Fibroblast of skin of scalp (primary cell): Measurements from ENCODE around the gene DHX32.

Source experiments
- DNase-seq: peaks from one replicate; pipeline ENCODE4 v3.0.0-alpha.2; 2013

Gene DHX32

GRCh38 chr10:125846894-125847293 lies 34.2 kb downstream of the DHX32 start:
- no peak for DNase-seq

GRCh38 chr10:125845617-125846016 lies 35.5 kb downstream of the DHX32 start:
- no peak for DNase-seq

- DNase-seq, result no peak
These were observed 36.3 kb downstream of the DHX32 start for GRCh38 chr10:125844751-125845221.

DNA sequence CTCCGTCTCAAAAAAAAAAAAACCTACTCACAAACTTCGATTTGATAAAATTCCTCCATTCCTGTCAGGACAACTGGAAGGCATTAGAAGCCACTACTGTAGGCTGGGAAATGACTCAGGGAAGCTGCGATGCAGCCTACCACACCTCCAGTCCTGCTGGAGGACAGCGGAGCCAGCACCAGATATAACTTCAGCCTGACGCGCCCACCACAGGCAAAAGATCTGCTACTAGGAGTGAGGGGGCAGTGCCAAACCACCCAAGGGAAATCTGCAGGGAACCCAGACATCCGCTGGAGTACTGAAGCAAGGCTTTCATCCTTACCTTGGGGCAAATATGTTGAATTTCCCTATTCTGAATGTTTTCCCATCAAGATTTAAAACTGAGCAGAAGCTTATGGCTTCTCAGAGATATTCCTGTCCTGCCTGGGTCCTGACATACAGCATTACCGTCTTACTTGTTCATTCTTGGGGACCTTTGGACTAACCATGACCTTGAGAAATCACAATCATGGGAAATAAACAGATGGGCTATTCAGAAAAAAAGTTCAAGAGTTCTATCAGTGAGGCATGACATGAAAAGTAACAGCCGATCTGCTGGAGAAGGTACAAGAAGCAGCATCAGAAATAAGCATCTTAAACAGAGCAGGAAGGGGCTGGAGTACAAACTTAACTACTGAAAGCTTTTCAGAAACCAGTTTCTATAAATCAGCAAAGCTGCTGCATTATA lies 37.3 kb downstream of the DHX32 start:
- no peak for DNase-seq

DNA sequence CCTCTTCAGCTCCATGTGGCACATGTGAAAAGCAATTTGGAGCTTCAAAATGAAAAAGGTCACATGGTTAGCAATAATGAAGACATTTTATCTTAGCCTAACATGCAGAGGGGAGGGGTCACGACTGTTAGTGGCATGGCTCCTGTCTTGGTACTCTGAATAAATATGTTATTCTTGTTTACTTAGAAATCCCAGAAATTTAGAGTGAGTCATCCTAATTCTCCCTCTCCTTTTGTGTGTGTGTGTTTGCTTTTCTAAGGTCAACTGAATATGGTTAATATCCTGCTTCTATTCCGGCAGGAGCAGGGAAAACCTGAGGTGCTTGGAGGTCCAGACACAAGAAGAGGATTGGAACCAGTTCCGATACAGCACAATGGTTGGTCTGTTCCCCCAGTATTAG lies 40.1 kb downstream of the DHX32 start:
- DNase-seq, result peak; percentile 34

DNA sequence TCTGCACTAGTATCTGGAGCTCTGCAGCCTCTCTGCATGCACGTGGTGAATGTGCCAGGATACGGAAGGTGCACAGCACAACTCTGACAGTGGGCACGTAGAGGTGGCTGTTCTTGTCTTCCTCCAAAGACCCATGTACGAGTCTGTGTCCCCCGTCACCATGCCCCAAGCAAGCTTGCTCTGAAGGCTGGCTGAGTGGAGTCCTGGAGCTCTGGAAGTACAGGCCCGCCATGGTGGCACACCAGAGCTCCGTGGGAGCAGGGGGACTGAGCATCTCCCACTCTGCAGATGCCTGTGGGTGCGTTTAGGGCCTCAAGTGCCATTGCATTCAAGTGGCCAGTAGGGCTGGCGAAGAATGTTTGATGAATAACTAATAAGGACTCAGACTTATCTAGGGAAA lies 40.7 kb downstream of the DHX32 start:
- DNase-seq, result no peak

GRCh38 chr10:125838802-125839575 lies 42.1 kb downstream of the DHX32 start:
- DNase-seq, result no peak

GRCh38 chr10:125836746-125837145 lies 44.3 kb downstream of the DHX32 start:
- DNase-seq, result no peak

- DNase-seq, result no peak
These were observed 52.8 kb downstream of the DHX32 start for GRCh38 chr10:125828311-125828710.

DNA sequence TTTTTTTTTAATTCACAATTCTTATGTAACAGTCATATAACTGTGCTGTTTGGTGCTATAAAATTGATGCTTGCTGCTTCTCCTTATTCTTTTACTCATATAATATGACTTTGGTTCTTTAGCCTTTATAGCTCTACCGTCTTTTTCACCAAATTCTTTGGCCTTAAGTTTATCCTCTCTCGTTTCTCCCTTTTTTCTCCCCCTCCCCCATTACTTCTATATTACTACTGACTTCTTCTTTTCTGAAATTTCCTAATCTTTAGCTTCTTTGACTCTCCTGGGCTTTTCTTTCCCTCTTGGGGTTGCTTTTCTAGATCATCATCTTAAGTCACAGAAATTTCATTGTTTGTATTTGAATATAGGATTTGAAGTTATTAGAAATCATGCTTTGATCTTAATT lies 54.0 kb downstream of the DHX32 start:
- DNase-seq, result no peak

- peak; percentile 22 for DNase-seq
These were observed 56.4 kb downstream of the DHX32 start for GRCh38 chr10:125824736-125825135.

DNA sequence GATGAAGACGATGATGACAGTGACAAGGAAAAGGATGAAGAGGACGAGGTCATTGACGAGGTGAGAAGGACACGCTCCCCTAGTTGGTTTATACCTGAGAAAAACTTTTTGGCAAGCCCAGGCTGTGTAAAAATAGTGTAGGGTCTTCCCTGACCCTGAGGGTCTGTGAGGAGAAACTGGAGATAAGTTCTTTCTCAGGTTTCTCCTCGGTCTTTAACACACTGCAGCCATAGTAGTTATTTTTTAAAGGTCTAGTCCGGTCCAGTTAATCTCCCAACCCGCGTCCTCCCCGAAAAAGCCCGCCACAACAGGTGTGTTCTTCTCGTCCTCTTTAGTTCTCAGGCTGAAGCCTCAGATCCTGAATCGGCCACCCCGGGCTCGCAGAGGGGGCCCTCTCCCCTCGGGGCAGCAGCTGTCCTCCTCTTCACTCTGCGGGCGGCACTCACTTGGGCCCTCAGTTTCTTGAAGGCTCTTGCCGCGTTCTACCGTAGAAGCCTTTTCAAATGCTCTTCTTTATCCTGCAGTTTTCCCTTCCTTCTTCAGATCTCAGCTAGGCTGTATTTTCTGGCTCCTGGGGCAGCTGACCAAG lies 57.3 kb downstream of the DHX32 start:
- no peak for DNase-seq

DNA sequence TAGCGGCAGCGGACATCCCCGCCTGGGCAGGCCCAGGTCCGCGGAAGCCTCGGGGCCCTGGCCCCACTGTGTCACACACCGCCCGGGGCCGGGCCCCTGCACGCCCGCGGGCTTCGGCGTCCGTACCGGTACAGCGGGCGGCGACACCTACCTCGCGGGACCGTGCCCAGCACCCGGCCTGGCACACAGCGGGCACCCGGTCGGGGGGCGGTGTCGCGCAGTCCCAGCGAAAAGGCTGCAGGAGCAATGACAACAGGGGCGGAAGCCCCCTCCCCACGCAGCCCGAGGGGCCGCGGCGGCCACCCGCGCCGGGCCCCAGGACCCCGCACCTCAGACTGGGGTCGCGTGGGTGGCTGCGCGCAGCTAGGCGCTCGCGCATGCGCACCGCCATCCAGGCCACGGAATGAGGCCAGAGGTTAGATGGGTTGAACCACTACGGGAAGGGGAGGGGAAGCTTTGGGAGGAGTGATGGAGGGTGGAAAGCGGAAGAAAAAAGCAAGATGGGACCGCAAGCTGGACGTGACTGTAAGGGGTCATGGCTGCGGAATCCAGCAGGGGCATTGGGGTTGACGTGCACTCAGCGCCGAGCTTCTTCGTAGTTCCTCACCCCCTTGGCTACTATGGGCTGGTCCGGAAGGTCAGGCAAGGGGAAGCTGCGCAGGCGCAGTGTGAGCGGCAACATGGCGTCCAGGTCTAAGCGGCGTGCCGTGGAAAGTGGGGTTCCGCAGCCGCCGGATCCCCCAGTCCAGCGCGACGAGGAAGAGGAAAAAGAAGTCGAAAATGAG lies 58.0 kb downstream of the DHX32 start, which contains the start of the genes BCCIP and UROS:
Gene BCCIP (plus strand): TSS at position 669 of the 785 bp plus-strand sequence. CDS start 12 bp downstream, at position 681.
Gene UROS (minus strand): TSS at position 381 of the 785 bp plus-strand sequence. CDS start 6,759 bp downstream, outside the sequence.
- peak; percentile 90 for DNase-seq

DNA sequence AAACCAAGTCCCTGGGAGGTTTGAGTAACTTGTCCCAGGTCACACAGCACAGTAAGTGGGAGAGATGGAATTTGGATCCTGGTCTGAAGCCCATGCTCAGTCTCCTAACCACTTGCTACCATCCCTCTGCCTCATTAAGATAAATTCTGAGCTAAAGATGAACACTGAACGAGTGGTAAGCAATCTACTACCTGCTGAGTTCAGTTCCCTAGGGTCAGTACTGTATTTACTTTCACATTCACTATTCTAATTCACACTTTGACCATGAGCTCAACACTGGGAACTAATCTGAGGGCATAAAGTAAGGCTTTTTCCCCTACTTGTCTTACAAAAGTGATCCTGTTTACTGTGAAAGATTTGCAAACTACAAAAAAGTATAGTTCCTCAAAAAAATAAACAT lies 60.4 kb downstream of the DHX32 start:
- DNase-seq, result no peak

DNA sequence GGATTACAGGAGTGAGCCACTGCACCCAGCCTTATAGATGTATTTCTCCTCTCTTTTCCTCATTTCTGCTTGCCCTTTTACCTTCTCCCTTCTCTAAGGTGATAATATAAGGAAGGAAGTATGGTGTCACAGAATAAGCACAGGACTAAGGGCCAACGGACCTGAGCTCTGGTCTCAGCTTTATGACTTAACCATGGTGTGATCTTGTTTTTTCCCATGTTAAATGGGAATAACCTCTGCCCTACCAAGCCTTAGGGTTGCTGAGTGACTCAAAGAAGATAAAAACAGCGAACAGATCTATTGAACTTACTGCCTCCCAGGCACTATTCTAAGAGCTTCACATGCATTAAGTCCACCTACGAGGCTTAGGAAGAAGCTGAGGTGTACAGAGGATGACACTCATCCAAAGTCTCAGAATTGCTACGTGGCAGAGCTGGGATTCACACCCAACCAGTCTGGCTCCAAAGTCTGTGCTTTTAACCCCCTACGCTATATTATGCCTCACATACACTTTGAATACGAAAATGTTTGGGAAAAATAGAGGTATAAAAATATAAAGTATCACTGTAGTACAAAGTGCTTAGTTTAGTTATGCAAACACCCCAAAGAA lies 63.6 kb downstream of the DHX32 start:
- no peak for DNase-seq

GRCh38 chr10:125816548-125816947 lies 64.5 kb downstream of the DHX32 start:
- DNase-seq, result no peak

- no peak for DNase-seq
These were observed 65.3 kb downstream of the DHX32 start for GRCh38 chr10:125815764-125816163.

DNA sequence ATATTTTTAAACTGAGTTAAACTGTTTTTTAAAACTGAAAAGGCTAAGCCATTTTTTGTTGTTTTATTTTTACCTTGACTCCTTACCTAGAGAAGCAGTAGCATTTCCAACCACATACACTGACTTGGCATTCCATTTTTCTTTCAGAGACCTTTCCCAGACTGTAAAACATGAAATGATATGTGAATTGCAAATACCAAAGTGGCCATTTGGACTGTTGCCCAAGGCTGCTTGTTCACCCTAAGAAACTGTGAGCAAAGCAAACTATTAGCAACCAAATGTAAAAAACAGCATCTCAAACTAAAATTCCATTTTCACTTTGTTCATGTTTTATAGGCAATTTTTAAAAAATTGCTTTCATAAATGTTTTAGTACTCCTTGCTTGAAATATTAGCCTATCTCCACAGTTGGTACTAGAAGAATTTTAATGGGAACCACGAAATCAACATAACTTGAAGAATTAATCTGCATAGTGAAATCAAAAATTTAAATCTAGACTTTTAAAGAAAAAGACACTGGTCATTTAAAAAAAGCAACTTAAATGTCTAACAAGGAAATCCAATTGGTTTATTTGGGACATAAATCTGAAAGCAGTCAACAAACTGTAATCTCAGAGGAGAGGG lies 68.9 kb downstream of the DHX32 start:
- peak; percentile 77 for DNase-seq

GRCh38 chr10:125811251-125811650 lies 69.8 kb downstream of the DHX32 start:
- DNase-seq, result peak; percentile 83

GRCh38 chr10:125808047-125808446 lies 73.0 kb downstream of the DHX32 start:
- DNase-seq, result no peak

GRCh38 chr10:125802739-125803138 lies 78.4 kb downstream of the DHX32 start:
- DNase-seq, result no peak

GRCh38 chr10:125802131-125802530 lies 79.0 kb downstream of the DHX32 start:
- no peak for DNase-seq
